H7 (cell line): ENCODE results near the gene RFTN2. TPM values are rescaled to one million over a fixed set of nuclear protein-coding genes. Genes with fewer than 3 reads are reported as not detected.
"Not testable (repeated sequence)": the region's sequence is repeated elsewhere in the genome, so short reads cannot be mapped to it uniquely, and the experiment has no call there.

ENCODE experiments used
- DNase-seq: peaks from one replicate; pipeline ENCODE4 v3.0.0; 2012
- H3K27me3 ChIP-seq: 2 replicates; pipeline ENCODE4 v1.6.0; 2011; ENCODE audit warnings: mild to moderate bottlenecking, low read length; ENCODE audit not compliant: control insufficient read depth, insufficient read depth
- H3K36me3 ChIP-seq: replicated peaks from 2 replicates; pipeline ENCODE4 v1.5.1; 2011; ENCODE audit warnings: low read length; ENCODE audit not compliant: control insufficient read depth, insufficient read depth
- H3K4me3 ChIP-seq: 2 replicates; pipeline ENCODE4 v1.5.1; 2011; ENCODE audit warnings: low read depth, mild to moderate bottlenecking, control low read depth, low read length, moderate library complexity; ENCODE audit not compliant: insufficient read depth
- total RNA-seq: library from RNA; depleted of rRNA; stranded (reverse); fragments of >200 nt; shearing (Covaris generic); gene quantifications from 2 replicates; pipeline ENCODE4 v1.2.3, GENCODE V29; 2014

RFTN2 gene
- total RNA-seq, 1 experiment from 2014 or later, result 3.2 TPM

GRCh38 chr2:197600306-197600705 is 75.1 kb downstream of the RFTN2 start:
- no peak for DNase-seq
- H3K4me3 ChIP-seq, result no peak overlapping the region
- no peaks in the 10 kb centered on the region for H3K36me3 ChIP-seq
- H3K27me3 ChIP-seq, result no peaks in the 10 kb centered on the region

- DNase-seq, result peak; percentile 77
- Histone ChIP-seq H3K27me3 (no peaks in the 10 kb centered on the region), H3K4me3 (no peak overlapping the region), H3K36me3 (no peaks in the 10 kb centered on the region)
These were observed 76.0 kb downstream of the RFTN2 start for GRCh38 chr2:197599285-197599965.

DNA sequence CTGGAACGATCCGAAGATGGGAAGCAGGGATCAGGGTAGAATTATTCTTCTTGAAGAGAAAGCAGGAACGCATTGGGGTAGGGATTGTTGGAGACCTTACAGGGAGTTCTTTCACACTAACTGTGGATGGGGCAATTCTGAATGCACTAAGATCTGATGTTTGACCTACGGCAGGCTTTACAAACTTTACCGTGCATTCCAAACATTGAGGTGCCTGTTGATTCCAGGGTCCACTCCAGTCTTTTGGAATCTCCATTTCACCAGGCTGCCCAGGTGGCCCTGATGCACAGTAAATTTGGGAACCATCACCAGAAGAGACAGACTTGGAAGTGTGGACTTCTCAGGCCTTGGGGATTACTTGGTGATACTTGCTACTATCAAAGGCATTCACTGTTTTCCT is 76.9 kb downstream of the RFTN2 start:
- no peaks in the 10 kb centered on the region for H3K27me3 ChIP-seq
- no peak overlapping the region for H3K4me3 ChIP-seq
- no peaks in the 10 kb centered on the region for H3K36me3 ChIP-seq
- DNase-seq, result no peak

DNA sequence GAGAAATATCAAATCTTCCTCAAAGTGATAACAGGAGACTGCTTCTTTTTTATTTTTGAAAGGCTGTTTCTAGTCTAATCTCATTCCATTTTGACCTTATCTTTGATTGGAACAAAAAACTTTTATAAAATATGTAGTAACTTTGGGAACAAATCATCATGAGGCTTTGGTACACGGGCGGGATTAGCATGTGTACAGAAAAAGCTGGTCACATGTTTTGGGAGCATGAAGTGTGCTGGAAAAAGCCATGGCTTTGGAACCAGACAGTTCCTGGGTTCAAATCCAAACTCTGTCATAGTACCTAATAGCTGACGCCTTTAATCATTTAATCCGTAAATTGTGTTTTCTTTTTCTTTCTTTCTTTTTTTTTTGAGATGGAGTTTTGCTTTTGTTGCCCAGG is 78.2 kb downstream of the RFTN2 start:
- H3K27me3 ChIP-seq, result no peaks in the 10 kb centered on the region
- H3K36me3 ChIP-seq, result no peaks in the 10 kb centered on the region
- DNase-seq, result no peak
- no peak overlapping the region for H3K4me3 ChIP-seq

- H3K4me3 ChIP-seq, result no peak overlapping the region
- DNase-seq, result no peak
- no peaks in the 10 kb centered on the region for H3K36me3 ChIP-seq
- H3K27me3 ChIP-seq, result no peaks in the 10 kb centered on the region
These were observed 78.6 kb downstream of the RFTN2 start for GRCh38 chr2:197596766-197597165.

GRCh38 chr2:197591339-197592072 is 83.9 kb downstream of the RFTN2 start:
- H3K36me3 ChIP-seq, result no peaks in the 10 kb centered on the region
- no peaks in the 10 kb centered on the region for H3K27me3 ChIP-seq
- no peak overlapping the region for H3K4me3 ChIP-seq
- DNase-seq, result no peak

- H3K27me3 ChIP-seq, H3K36me3 ChIP-seq, DNase-seq, H3K4me3 ChIP-seq: not testable (repeated sequence)
These were observed 88.1 kb downstream of the RFTN2 start for GRCh38 chr2:197587255-197587654.

- H3K27me3 ChIP-seq, H3K36me3 ChIP-seq, DNase-seq: not testable (repeated sequence)
- peak overlapping the region; percentile 42 for H3K4me3 ChIP-seq
These were observed 95.2 kb downstream of the RFTN2 start for GRCh38 chr2:197580166-197580565.

GRCh38 chr2:197578294-197578693 is 97.1 kb downstream of the RFTN2 start:
- H3K36me3 ChIP-seq, H3K27me3 ChIP-seq, DNase-seq: not testable (repeated sequence)
- H3K4me3 ChIP-seq, result peak overlapping the region; percentile 42; the same call in 1 of the 2 replicates

DNA sequence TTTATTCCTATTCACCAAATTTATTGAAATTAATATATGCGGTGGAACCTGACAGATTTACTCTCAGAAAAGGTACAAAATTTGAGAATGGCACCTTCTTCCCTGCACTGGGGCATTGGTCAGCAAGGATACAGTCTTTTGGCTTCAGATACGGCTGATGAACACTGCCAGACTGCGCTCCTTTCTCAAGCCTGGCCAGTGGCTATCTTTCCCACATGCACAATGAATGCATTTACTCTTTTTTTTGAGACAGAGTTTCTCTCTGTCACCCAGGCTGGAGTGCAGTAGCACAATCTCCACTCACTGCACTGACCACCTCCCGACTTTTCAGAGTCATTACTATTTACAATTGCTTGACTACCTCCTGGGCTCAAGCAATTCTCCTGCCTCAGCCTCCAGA is 97.9 kb downstream of the RFTN2 start:
- no peak overlapping the region for H3K4me3 ChIP-seq
- no peak for DNase-seq
- no peaks in the 10 kb centered on the region for H3K27me3 ChIP-seq
- peaks cover under 1% of the 10 kb centered on the region for H3K36me3 ChIP-seq

DNA sequence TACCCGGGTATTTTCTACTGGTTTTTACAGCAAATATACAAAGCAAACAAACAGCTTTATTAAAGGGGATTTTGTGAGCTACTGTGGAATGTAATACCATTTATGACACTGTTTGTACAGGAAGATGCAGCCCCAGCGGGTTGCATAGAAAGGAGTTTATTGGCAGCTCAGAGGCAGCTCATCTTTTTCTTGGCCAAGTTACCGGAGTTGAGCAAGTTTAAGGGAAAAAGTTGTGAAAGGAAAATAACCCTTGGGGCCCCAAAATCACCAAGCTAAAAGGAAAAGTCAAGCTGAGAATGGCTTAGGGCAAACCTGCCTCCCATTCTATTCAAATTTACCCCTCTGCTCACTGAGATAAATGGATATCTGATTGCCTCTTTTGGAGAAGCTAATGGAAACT is 98.8 kb downstream of the RFTN2 start:
- no peak overlapping the region for H3K4me3 ChIP-seq
- H3K36me3 ChIP-seq, result no peaks in the 10 kb centered on the region; the same call in none of the 2 replicates
- no peaks in the 10 kb centered on the region for H3K27me3 ChIP-seq
- DNase-seq, result no peak

GRCh38 chr2:197575987-197576386 is 99.4 kb downstream of the RFTN2 start:
- Histone ChIP-seq H3K36me3 (no peaks in the 10 kb centered on the region; the same call in none of the 2 replicates), H3K4me3 (no peak overlapping the region), H3K27me3 (no peaks in the 10 kb centered on the region)
- no peak for DNase-seq

DNA sequence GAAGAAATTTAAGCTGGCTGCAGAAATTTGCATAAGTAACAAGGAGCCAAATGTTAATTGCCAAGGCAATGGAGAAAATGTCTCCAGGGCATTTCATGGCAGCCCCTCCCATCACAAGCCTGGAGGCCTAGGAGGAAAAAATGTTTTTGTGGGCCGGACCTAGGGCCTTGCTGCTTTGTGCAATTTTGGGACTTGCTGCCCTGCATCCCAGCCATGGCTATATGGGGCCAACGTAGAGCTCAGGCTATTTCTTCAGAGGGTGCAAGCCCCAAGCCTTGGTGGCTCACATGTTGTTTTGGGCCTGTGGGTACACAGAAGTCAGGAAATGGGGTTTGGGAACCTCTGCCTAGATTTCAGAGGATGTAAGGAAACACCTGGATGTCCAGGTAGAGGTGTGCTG is 101.8 kb downstream of the RFTN2 start:
- DNase-seq, result no peak
- H3K4me3 ChIP-seq, result no peak overlapping the region
- H3K27me3 ChIP-seq, result no peaks in the 10 kb centered on the region
- H3K36me3 ChIP-seq, result no peaks in the 10 kb centered on the region; the same call in 1 of the 2 replicates

DNA sequence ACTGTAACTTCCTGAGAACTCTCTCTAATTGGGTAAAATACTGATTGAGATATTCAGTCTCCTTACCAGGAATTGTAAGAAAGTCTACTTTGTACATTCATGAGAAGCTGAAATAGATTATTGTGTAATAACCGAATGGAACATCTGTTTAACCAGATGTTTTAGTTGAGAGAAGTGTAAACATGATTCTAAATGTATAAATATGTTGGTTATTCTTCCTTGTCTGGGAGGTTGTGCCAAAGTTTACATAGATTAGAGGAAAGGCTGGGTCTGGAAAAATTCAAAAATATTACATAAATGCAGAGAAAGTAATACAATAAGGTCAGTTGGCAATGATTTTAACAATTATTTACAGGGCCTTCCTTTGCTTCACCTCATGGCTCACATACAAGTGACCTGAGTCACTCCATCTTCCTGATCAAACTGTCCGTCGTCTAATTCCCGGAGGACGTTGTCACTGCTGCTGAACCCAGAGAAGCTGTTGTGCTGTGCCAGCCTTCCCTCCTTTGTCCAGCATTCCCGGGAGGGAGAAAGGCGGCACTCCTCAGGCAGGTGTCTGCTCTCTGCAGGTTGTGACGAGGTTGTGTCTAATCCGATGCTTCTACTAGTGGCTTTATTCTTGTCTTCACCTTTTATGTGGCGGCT is 103.6 kb downstream of the RFTN2 start:
- no peak overlapping the region for H3K4me3 ChIP-seq
- no peaks in the 10 kb centered on the region; the same call in 1 of the 2 replicates for H3K36me3 ChIP-seq
- no peak for DNase-seq
- H3K27me3 ChIP-seq, result no peaks in the 10 kb centered on the region

GRCh38 chr2:197560146-197560665 is 115.2 kb downstream of the RFTN2 start:
- Histone ChIP-seq H3K27me3 (no peaks in the 10 kb centered on the region), H3K36me3 (no peaks in the 10 kb centered on the region), H3K4me3 (no peak overlapping the region)
- no peak for DNase-seq
